IPS-18a (cell line): ENCODE data around the gene KRT33A.
"Not testable (repeated sequence)": the region's sequence is repeated elsewhere in the genome, so short reads cannot be mapped to it uniquely, and the experiment has no call there.

Experiments used
- H3K27ac ChIP-seq: one replicate; pipeline ENCODE4 v1.5.1; 2013; ENCODE audit warnings: low read length
- H3K27me3 ChIP-seq: one replicate; pipeline ENCODE4 v1.6.1; 2013; ENCODE audit warnings: mild to moderate bottlenecking, low read length; ENCODE audit not compliant: control insufficient read depth, insufficient read depth
- H3K36me3 ChIP-seq: one replicate; pipeline ENCODE4 v1.6.1; 2013; ENCODE audit warnings: low read depth, low read length; ENCODE audit not compliant: control insufficient read depth
- H3K4me1 ChIP-seq: one replicate; pipeline ENCODE4 v1.6.1; 2013; ENCODE audit warnings: low read depth, low read length; ENCODE audit not compliant: control insufficient read depth
- H3K4me3 ChIP-seq: one replicate; pipeline ENCODE4 v1.5.1; 2013; ENCODE audit warnings: low read length
- H3K9ac ChIP-seq: one replicate; pipeline ENCODE4 v1.6.1; 2013; ENCODE audit warnings: mild to moderate bottlenecking, low read length, moderate library complexity
- H3K9me3 ChIP-seq: one replicate; pipeline ENCODE4 v1.6.1; 2013; ENCODE audit warnings: low read depth, low read length; ENCODE audit not compliant: control insufficient read depth

KRT33A gene

GRCh38 chr17:41350381-41350878 is at the start of gene KRT33A:
KRT33A (minus strand) TSS chr17:41350828; CDS start chr17:41350767, 61 bp downstream.
- H3K9ac ChIP-seq, H3K27me3 ChIP-seq, H3K36me3 ChIP-seq, H3K27ac ChIP-seq, H3K9me3 ChIP-seq, H3K4me1 ChIP-seq, H3K4me3 ChIP-seq: not testable (repeated sequence)

DNA sequence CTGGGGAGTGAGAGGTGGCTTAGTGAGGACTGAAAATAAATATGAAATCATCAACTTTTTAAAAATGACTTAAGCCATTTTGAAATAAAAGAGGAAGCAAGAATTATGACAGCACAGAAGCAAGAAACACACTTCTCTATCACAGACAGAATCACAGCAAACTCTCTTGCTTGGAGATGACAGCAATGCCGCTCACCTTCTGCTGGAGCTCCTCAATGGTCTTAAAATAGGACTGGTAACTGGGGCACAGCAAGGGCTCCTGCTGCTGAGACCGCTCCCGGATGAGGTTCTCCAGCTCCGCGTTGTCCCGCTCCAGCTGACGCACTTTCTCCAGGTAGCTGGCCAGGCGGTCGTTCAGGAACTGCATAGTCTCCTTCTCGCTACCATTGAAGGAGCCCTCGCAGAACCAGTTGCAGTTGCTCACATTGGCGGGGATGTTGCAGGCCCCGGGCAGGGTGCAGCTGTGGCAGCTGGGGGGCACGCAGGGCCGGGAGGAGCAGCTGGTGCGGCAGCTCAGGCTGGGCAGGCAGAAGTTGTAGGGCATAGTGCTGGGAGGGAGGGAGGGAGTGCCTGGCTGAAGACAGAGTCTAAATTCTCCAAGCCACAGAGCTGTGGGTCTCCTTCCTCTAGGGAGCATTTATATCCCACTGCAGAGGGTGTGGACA is 46.5 kb upstream of the KRT33A start, which contains the start of gene KRT31:
TSS of gene KRT31 (minus strand) at position 613 of the 665 bp plus-strand sequence. CDS start at position 544, 69 bp downstream.
- no peaks in the 10 kb centered on the region for H3K9me3 ChIP-seq
- no peaks in the 10 kb centered on the region for H3K36me3 ChIP-seq
- H3K4me3 ChIP-seq = no peak within 1 kb of the TSS
- H3K4me1 ChIP-seq = no peaks in the 10 kb centered on the region
- no peak within 1 kb of the TSS for H3K9ac ChIP-seq
- H3K27me3 ChIP-seq = no peaks in the 10 kb centered on the region
- no peak within 1 kb of the TSS for H3K27ac ChIP-seq

- Histone ChIP-seq H3K4me1 (no peaks in the 10 kb centered on the region), H3K36me3 (no peaks in the 10 kb centered on the region), H3K27ac (no peak overlapping the region), H3K4me3 (no peak overlapping the region), H3K9me3 (no peaks in the 10 kb centered on the region), H3K9ac (no peak overlapping the region), H3K27me3 (no peaks in the 10 kb centered on the region)
These were observed 45.7 kb upstream of the KRT33A start for GRCh38 chr17:41396340-41396739.

GRCh38 chr17:41395611-41396010 is 45.0 kb upstream of the KRT33A start:
- Histone ChIP-seq H3K27ac (no peak overlapping the region), H3K36me3 (no peaks in the 10 kb centered on the region), H3K4me1 (no peaks in the 10 kb centered on the region), H3K4me3 (no peak overlapping the region), H3K9me3 (no peaks in the 10 kb centered on the region), H3K9ac (no peak overlapping the region), H3K27me3 (no peaks in the 10 kb centered on the region)

DNA sequence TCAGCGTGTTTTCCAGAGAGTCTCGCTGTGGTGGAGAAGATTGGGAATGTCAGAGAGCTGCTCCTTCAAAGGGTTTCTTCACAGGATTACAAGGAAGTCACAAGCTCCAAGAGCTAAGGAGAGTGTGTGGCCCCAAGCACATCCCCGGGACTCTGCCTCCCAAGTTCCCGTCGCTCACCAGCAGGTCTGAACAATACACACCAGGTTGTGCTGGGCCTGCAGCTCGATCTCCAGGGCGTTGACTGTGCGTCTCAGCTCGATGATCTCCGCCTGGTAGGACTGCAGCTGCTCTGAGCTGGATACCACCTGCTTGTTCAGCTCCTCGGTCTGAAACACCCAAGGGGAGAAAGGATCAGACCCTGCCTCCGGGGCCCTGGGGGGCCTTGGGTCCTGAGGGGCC is 44.4 kb upstream of the KRT33A start:
- not testable (repeated sequence) for H3K27me3 ChIP-seq, H3K4me1 ChIP-seq, H3K9me3 ChIP-seq, H3K4me3 ChIP-seq, H3K27ac ChIP-seq, H3K9ac ChIP-seq, H3K36me3 ChIP-seq

- no peak overlapping the region for H3K9ac ChIP-seq
- H3K4me1 ChIP-seq = no peaks in the 10 kb centered on the region
- no peak overlapping the region for H3K27ac ChIP-seq
- H3K36me3 ChIP-seq = no peaks in the 10 kb centered on the region
- no peaks in the 10 kb centered on the region for H3K9me3 ChIP-seq
- no peaks in the 10 kb centered on the region for H3K27me3 ChIP-seq
- no peak overlapping the region for H3K4me3 ChIP-seq
These were observed 43.8 kb upstream of the KRT33A start for GRCh38 chr17:41394254-41394996.

GRCh38 chr17:41393826-41394225 is 43.2 kb upstream of the KRT33A start:
- H3K9me3 ChIP-seq = no peaks in the 10 kb centered on the region
- no peaks in the 10 kb centered on the region for H3K27me3 ChIP-seq
- H3K36me3 ChIP-seq = no peaks in the 10 kb centered on the region
- H3K27ac ChIP-seq = no peak overlapping the region
- H3K9ac ChIP-seq = no peak overlapping the region
- no peak overlapping the region for H3K4me3 ChIP-seq
- H3K4me1 ChIP-seq = no peaks in the 10 kb centered on the region

- H3K9ac ChIP-seq = no peak overlapping the region
- H3K27me3 ChIP-seq = no peaks in the 10 kb centered on the region
- no peak overlapping the region for H3K27ac ChIP-seq
These were observed 42.7 kb upstream of the KRT33A start for GRCh38 chr17:41393294-41393693.

DNA sequence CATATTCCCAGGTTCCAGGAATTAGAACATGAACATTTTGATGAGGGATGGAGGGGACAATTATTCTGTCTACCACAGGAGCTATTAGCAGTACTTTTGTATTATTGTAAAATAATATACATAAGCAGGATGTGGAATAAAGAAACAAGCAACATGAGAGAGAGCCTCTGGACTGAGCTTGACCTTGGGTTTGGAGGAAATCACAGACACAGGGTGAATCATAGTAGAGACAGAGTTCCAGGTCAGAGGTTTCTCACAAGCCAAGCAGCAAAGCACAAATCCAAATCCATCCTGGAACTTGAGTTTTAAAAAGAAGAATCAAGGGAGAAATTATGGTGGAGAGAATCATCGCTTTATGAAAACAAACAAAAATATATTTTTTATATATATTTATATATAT is 41.6 kb upstream of the KRT33A start:
- Histone ChIP-seq H3K4me3 (no peak overlapping the region), H3K9me3 (no peaks in the 10 kb centered on the region), H3K4me1 (no peaks in the 10 kb centered on the region), H3K36me3 (no peaks in the 10 kb centered on the region), H3K27ac (no peak overlapping the region), H3K27me3 (no peaks in the 10 kb centered on the region), H3K9ac (no peak overlapping the region)

More at GRCh38 chr17:41393294-41393693, 42.7 kb upstream of the KRT33A start:
- H3K4me1 ChIP-seq = no peaks in the 10 kb centered on the region
- H3K36me3 ChIP-seq = no peaks in the 10 kb centered on the region
- H3K4me3 ChIP-seq = no peak overlapping the region
- H3K9me3 ChIP-seq = no peaks in the 10 kb centered on the region

DNA sequence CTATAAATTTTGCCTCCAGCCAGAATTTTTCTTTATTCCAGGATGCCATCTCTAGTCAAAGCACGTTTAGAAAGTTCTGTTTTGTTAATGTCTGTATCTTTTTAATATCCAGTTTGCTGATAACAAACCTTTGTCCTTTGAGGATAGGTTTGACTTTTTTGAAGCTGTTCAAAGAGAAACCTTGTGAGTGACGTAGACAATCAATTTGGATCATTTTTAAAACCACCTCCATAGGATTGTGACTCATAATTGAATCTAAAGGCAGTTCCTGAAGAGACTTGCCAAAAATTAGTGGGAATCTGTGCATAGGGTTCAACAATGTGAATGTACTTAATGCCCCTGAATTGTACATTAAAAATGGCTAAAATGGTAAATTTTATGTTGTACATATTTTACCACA is 40.9 kb upstream of the KRT33A start:
- Histone ChIP-seq H3K4me3 (no peak overlapping the region), H3K36me3 (no peaks in the 10 kb centered on the region), H3K4me1 (no peaks in the 10 kb centered on the region), H3K27me3 (no peaks in the 10 kb centered on the region), H3K27ac (no peak overlapping the region), H3K9ac (no peak overlapping the region), H3K9me3 (no peaks in the 10 kb centered on the region)

DNA sequence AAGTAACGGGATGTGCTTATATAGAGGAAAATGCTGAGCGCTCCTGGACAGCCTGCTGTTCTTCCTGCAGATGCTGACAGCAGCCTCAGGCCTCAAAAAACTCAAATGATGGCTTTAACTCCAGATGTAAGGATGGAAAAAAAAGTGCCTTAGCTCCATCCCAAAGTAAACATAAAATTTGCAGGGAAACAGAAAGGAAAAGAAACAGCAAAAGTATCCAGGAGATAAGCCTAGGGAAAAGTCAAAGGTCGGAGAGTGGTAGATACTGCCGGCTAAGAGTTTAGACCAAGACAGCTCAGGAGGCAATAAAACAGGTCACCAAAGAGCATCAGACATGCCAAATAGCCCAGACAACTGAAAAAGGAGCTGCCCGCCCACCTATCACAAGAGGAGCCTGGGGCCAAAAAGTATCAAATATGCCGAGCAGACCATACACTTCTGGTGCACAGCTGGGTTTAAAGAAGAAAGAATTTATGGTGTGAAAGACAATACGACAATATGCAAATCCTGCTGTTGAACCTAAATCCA is 39.8 kb upstream of the KRT33A start:
- H3K27me3 ChIP-seq = no peaks in the 10 kb centered on the region
- H3K27ac ChIP-seq = no peak overlapping the region
- no peaks in the 10 kb centered on the region for H3K36me3 ChIP-seq
- no peak overlapping the region for H3K9ac ChIP-seq
- H3K4me3 ChIP-seq = no peak overlapping the region
- no peaks in the 10 kb centered on the region for H3K4me1 ChIP-seq
- no peaks in the 10 kb centered on the region for H3K9me3 ChIP-seq
